Stimulated activated memory B cell treated with anti-CD40 and anti-IgM and Interleukin-4, amounts not matched to agents 10 μg/mL and 1 μg/mL and 100 μg/mL, for 72 hours (primary cell): ENCODE measurements around the gene PNMA8C.
"Not testable (repeated sequence)": the region's sequence is repeated elsewhere in the genome, so short reads cannot be mapped to it uniquely, and the experiment has no call there.

Source experiments
- ATAC-seq: fragments of 150-1000 bp; cut with Tn5 transposase; 2 replicates; pipeline ENCODE4 v1.10.0; 2021
- H3K27ac Mint-ChIP-seq: one replicate; pipeline ENCODE4 v1.8.0; 2022; ENCODE audit warnings: mild to moderate bottlenecking, mixed read lengths
- H3K27me3 Mint-ChIP-seq: one replicate; pipeline ENCODE4 v1.8.0; 2022; ENCODE audit warnings: mixed read lengths
- H3K36me3 Mint-ChIP-seq: one replicate; pipeline ENCODE4 v1.8.0; 2022; ENCODE audit warnings: mixed read lengths
- H3K4me1 Mint-ChIP-seq: one replicate; pipeline ENCODE4 v1.8.0; 2022; ENCODE audit warnings: mixed read lengths
- H3K4me3 Mint-ChIP-seq: one replicate; pipeline ENCODE4 v1.8.0; 2022; ENCODE audit warnings: mild to moderate bottlenecking, moderate library complexity, mixed read lengths
- H3K9me3 Mint-ChIP-seq: one replicate; pipeline ENCODE4 v1.8.0; 2022; ENCODE audit warnings: mixed read lengths

The PNMA8C gene

DNA sequence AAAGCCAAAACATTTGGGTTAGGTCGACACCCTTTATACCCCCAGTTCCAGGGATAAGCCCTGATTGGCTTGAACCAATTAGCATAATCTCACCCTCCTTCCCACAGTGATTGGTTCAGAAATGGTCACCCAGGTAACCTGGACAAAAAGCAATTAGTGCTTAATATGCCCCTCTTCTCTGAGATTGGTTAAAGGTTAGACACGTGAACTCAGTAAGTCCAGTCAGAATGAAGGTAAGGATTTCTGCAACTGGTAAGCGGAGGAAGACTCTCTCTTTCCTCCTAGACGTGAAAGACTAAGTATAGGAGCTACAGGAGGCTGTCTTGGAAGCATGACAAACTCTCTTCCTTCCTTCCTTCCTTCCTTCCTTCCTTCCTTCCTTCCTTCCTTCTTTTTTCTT is 1.3 kb upstream of the PNMA8C start:
- Mint-ChIP-seq H3K27me3 (peaks cover 99% of the 10 kb centered on the region), H3K36me3 (no peaks in the 10 kb centered on the region), H3K4me1 (peaks cover 28% of the 10 kb centered on the region), H3K9me3 (peaks cover 6% of the 10 kb centered on the region), H3K27ac (no peak overlapping the region), H3K4me3 (no peak overlapping the region)
- ATAC-seq, result no peak

- Mint-ChIP-seq H3K4me1 (peaks cover 28% of the 10 kb centered on the region), H3K9me3 (peaks cover 6% of the 10 kb centered on the region), H3K27me3 (peaks cover 81% of the 10 kb centered on the region), H3K4me3 (no peak overlapping the region), H3K36me3 (no peaks in the 10 kb centered on the region), H3K27ac (no peak overlapping the region)
- no peak for ATAC-seq
These were observed 1.2 kb downstream of the PNMA8C start for GRCh38 chr19:46427518-46428045.

GRCh38 chr19:46426506-46427162 is 2.1 kb downstream of the PNMA8C start:
- Mint-ChIP-seq H3K4me3 (peak overlapping the region; percentile 75), H3K4me1 (peaks cover 28% of the 10 kb centered on the region), H3K36me3 (no peaks in the 10 kb centered on the region), H3K9me3 (peaks cover 6% of the 10 kb centered on the region), H3K27me3 (peaks cover 81% of the 10 kb centered on the region), H3K27ac (no peak overlapping the region)
- ATAC-seq, result peak; percentile 43

GRCh38 chr19:46426035-46426505 is 2.7 kb downstream of the PNMA8C start:
- ATAC-seq, result peak; percentile 20
- Mint-ChIP-seq H3K27ac (no peak overlapping the region), H3K36me3 (no peaks in the 10 kb centered on the region), H3K27me3 (peaks cover 82% of the 10 kb centered on the region), H3K9me3 (peaks cover 6% of the 10 kb centered on the region), H3K4me3 (peak overlapping the region; percentile 75), H3K4me1 (peaks cover 28% of the 10 kb centered on the region)

DNA sequence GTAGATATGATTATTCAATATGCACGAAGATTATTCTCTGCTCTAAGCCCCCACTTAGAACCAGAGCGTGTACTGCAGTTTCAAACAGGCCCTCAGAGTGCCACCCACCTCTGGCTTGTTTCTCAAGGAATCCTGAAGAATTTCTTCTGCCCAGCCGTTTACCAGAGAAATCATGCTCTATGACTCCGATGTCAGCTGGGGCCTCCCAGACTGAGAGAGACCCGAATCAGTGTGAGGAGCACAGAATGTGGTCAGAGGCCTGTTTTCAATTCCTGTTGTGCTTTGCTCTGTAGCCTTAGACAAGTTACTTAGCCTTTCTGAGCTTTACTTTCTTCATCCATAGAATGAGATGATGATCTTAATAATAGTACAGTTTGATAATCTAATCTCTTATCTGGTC is 5.5 kb downstream of the PNMA8C start:
- Mint-ChIP-seq H3K36me3 (no peaks in the 10 kb centered on the region), H3K4me3 (no peak overlapping the region), H3K27me3 (peaks cover 80% of the 10 kb centered on the region), H3K27ac (no peak overlapping the region), H3K9me3 (no peaks in the 10 kb centered on the region), H3K4me1 (peaks cover 17% of the 10 kb centered on the region)
- no peak for ATAC-seq

DNA sequence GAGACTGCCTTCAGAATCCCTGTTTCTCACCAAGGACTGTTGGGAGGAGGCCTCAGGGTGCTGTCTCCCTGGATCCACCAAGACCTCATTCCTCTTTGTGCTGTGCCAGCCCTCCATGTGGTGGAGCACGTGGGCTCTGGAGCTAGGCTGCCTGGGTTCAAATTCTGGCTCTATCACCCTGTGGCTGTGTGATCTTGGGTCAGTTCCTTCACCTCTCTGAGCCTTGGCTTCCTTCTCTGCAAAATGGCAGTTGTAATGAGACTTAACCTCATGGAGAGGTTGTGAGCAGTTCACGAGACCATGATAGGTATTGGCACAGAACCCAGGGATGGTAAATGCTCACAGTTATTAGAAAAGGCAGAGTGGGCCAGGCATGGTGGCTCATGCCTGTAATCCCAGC is 6.4 kb downstream of the PNMA8C start:
- Mint-ChIP-seq H3K4me1 (peaks cover 14% of the 10 kb centered on the region), H3K27ac (no peak overlapping the region), H3K27me3 (peaks cover 74% of the 10 kb centered on the region), H3K4me3 (no peak overlapping the region), H3K9me3 (no peaks in the 10 kb centered on the region), H3K36me3 (no peaks in the 10 kb centered on the region)
- no peak for ATAC-seq

- Mint-ChIP-seq H3K27ac (no peak overlapping the region), H3K27me3 (peaks cover 74% of the 10 kb centered on the region), H3K9me3 (no peaks in the 10 kb centered on the region), H3K4me1 (peaks cover 6% of the 10 kb centered on the region), H3K4me3 (no peak overlapping the region), H3K36me3 (no peaks in the 10 kb centered on the region)
- no peak for ATAC-seq
These were observed 8.7 kb downstream of the PNMA8C start for GRCh38 chr19:46420056-46420455.

DNA sequence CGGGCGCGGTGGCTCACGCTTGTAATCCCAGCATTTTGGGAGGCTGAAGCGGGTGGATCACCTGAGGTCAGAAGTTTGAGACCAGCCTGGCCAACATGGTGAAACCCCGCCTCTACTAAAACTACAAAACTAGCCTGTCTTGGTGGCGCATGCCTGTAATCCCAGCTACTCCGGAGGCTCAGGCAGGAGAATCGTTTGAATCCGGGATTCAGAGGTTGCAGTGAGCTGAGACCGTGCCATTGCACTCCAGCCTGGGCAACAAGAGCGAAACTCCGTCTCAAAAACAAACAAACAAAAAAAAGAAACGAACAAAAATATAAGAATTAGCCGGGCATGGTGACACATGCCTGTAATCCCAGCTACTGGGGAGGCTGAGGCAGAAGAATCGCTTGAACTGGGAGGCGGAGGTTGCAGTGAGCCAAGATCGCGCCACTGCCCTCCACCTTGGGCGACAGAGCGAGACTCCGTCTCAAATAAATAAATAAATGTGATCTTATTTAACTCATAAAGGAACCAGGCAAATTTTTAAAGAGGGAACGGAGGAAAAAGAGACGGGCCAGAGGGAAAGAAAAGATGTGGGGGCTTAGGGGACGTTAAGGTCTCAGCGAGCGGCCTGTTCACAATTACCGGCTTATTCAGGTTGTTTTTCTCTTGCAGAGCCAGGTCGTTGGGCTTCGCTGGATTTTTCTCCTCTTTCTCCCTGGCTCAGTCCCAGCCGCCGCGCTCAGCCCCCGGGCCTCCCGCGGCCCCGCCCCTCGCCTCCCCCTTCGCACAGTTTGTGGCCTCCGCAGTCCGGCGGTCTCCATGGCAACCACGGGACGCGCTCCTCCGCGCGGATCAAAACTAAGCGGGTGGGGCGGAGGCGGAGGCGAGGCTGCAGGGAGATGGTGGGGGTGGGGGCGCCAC is 12.7 kb downstream of the PNMA8C start:
- H3K27ac Mint-ChIP-seq, H3K4me3 Mint-ChIP-seq, ATAC-seq, H3K36me3 Mint-ChIP-seq, H3K9me3 Mint-ChIP-seq: not testable (repeated sequence)
- peaks cover 17% of the 10 kb centered on the region for H3K4me1 Mint-ChIP-seq
- peaks cover 91% of the 10 kb centered on the region for H3K27me3 Mint-ChIP-seq

DNA sequence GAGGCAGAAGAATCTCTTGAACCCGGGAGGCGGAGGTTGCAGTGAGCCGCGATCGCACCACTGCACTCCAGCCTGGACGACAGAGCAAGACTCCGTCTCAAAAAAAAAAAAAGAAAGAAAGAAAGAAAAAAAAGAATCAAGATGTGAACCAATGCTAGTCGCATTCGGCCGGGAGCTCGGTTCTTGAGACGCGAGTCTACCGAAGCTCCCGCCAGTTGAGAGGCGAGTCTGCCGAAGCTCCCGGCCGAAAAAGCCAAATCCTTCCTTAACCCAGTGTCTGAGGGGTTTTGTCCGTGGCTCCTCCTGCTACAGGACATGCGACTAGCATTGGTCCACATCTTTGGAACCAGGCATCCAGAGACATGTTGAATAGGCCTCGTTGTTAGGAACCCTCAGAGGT is 13.8 kb downstream of the PNMA8C start:
- H3K27me3 Mint-ChIP-seq, result peaks cover 93% of the 10 kb centered on the region
- not testable (repeated sequence) for H3K27ac Mint-ChIP-seq, ATAC-seq, H3K36me3 Mint-ChIP-seq, H3K4me3 Mint-ChIP-seq, H3K9me3 Mint-ChIP-seq
- peaks cover 17% of the 10 kb centered on the region for H3K4me1 Mint-ChIP-seq

GRCh38 chr19:46413262-46414031 is 15.3 kb downstream of the PNMA8C start, which contains the start of gene CCDC8:
TSS of gene CCDC8 (minus strand) at chr19:46413564. CDS start at chr19:46412810, 754 bp downstream.
- H3K4me1 Mint-ChIP-seq, result peaks cover 21% of the 10 kb centered on the region
- H3K27me3 Mint-ChIP-seq, result peaks cover 89% of the 10 kb centered on the region
- no peaks in the 10 kb centered on the region for H3K9me3 Mint-ChIP-seq
- no peak within 1 kb of the TSS for H3K27ac Mint-ChIP-seq
- no peak for ATAC-seq
- H3K36me3 Mint-ChIP-seq, result no peaks in the 10 kb centered on the region
- H3K4me3 Mint-ChIP-seq, result no peak within 1 kb of the TSS

- H3K27ac Mint-ChIP-seq, result no peak overlapping the region
- H3K27me3 Mint-ChIP-seq, result peaks cover 90% of the 10 kb centered on the region
- no peaks in the 10 kb centered on the region for H3K9me3 Mint-ChIP-seq
- no peak for ATAC-seq
- no peak overlapping the region for H3K4me3 Mint-ChIP-seq
- peaks cover 23% of the 10 kb centered on the region for H3K4me1 Mint-ChIP-seq
- H3K36me3 Mint-ChIP-seq, result no peaks in the 10 kb centered on the region
These were observed 16.0 kb downstream of the PNMA8C start for GRCh38 chr19:46412650-46413261.

DNA sequence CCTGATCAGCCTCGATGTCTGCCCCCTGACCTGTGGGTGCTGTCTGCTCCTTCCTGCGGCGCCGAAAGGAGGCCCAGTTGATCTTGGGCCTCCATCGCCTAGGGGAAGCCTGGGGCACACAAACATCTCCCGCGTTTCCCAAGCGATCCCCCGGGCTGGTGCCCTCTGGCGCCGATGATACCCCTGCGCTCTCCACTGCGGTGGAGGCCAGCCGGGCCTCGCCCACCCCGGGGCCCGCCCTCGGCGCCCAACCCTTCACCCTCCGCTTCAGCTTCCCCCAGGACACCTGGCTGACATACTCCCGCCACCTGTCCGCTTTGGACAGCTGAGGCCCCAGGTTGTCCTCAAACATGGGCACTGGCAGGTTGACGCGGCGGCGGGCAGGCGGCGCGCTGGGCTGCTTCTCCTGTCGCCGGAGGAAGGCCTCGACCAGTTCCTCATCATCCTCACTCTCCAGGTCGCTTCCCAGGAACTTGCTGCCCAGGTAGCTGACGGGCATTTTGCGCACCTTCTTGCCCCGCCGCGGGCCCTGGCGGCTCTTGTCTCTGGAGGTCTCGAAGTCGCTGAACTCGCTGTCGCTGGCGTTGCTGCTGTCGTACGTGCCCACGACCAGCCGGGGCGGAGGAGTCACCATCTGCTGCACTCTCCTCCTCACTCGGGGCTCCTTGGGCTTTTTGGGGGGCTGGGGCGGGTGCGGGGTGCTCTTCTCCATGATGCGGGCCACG is 16.6 kb downstream of the PNMA8C start:
- Mint-ChIP-seq H3K27me3 (peaks cover 95% of the 10 kb centered on the region), H3K9me3 (no peaks in the 10 kb centered on the region), H3K4me3 (no peak overlapping the region), H3K36me3 (no peaks in the 10 kb centered on the region), H3K27ac (no peak overlapping the region), H3K4me1 (peaks cover 23% of the 10 kb centered on the region)
- ATAC-seq, result no peak

DNA sequence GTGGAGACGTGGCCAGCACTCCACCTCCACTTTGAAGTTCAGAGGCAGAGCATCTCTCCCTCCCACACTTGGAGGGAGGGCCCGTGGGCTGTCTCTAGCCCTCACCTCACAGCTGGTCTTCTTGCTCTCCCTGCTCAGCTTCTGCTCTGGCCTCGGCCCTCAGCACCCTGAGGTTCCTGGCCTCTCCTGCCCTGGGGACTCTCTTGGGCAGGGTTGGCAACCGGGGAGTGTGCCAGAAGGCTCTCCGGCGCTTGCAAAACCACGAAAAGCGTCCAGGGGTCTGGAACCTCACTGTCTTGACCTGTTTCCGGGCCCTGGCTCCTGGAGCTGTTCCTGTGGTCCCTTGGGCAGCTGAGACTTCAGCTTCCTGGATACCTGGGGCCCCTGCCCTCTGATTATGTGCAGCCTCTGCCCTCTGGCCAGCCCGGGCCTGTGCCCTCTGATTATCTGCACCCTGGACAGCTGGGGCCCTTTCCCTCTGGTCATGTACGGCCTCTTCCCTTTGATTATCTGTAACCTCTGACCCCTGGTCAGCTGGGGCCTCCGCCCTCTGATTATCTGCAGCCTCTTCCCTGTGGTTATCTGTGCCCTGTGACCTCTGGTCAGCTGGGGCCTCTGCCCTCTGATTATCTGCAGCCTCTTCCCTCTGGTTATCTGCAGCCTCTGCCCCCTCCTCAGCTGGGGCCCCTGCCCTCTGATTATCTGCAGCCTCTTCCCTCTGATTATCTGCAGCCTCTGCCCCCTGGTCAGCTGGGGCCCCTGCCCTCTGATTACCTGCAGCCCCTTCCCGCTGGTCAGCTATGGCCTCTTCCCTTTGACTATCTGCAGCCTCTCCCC is 17.4 kb downstream of the PNMA8C start:
- Mint-ChIP-seq H3K36me3 (no peaks in the 10 kb centered on the region), H3K4me1 (peaks cover 23% of the 10 kb centered on the region), H3K4me3 (no peak overlapping the region), H3K27ac (no peak overlapping the region), H3K27me3 (peaks cover 95% of the 10 kb centered on the region), H3K9me3 (no peaks in the 10 kb centered on the region)
- no peak for ATAC-seq
